Urothelium cell line (cell line): ENCODE data around the gene JAM2.
A peak's percentile ranks its signal among the peaks of the same experiment; 100 is the strongest.
"Not testable (repeated sequence)": the region's sequence is repeated elsewhere in the genome, so short reads cannot be mapped to it uniquely, and the experiment has no call there.

Experiments used
- DNase-seq: peaks from one replicate; pipeline ENCODE4 v3.0.0; 2011; ENCODE audit warnings: low spot score, mixed read lengths
- FAIRE-seq: peaks from 2 replicates; lab custom pipeline; 2011; peaks lifted over from hg19 to GRCh38; lab: Jason Lieb, UNC

The JAM2 gene

DNA sequence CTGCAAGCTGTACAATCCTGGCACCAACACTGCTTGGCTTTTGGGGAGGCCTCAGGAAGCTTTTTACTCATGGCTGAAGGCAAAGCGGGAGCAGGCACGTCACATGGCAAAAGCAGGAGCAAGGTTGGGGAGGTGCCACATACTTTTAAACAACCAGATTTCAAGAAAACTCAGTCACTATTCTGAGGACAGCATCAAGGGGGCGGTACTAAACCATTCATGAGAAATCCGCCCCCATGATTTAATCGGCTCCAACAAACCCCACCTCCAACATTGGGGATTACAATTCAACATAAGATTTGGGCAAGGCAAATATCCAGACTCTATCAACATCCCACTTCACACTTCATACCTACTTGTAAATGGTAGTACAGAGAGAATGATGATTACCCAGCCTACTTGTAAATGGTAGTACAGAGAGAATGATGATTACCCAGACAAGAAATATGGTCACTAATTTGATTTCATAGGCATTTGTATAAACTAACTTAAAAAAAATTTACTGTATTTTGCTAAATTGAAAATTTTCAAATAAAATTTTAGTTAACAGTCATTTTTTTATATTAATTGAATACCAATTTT is 70.7 kb downstream of the JAM2 start:
- no peak for DNase-seq
- no peak for FAIRE-seq

DNA sequence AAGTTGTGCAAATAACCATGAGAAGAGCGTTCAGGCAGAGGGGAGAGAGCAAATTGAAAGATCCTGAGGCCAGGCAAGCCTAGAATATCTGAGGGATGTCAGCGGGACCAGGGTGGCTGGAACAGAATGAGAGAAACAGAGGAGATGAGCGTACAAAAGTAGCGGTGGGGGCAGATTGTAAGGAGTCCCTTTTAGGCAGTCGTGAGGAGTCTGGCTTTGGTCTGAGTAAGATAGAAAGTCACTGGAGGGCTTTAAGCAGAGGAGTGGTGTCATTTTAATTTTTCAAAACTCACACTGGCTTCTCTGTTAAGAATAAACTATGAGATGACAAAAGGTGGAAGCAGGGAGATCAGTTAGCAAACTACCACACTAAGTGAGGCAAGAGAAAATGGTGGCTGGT is 71.5 kb downstream of the JAM2 start:
- FAIRE-seq (no peak), DNase-seq (no peak)

DNA sequence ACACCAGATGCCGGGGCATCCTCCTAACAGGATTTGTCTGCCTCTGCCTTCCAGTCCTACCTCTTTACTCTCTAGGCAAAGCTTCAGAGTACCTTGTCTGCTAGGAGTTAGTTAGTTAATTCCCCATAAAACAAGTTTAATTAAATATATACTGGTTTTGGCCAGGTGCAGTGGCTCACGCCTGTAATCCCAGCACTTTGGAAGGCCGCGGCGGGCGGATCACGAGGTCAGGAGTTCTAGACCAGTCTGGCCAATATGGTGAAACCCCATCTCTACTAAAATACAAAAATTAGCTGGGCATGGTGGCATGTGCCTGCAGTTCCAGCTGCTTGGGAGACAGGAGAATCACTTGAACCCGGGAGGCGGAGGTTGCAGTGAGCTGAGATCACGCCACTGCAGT is 75.0 kb downstream of the JAM2 start:
- FAIRE-seq: not testable (repeated sequence)

DNA sequence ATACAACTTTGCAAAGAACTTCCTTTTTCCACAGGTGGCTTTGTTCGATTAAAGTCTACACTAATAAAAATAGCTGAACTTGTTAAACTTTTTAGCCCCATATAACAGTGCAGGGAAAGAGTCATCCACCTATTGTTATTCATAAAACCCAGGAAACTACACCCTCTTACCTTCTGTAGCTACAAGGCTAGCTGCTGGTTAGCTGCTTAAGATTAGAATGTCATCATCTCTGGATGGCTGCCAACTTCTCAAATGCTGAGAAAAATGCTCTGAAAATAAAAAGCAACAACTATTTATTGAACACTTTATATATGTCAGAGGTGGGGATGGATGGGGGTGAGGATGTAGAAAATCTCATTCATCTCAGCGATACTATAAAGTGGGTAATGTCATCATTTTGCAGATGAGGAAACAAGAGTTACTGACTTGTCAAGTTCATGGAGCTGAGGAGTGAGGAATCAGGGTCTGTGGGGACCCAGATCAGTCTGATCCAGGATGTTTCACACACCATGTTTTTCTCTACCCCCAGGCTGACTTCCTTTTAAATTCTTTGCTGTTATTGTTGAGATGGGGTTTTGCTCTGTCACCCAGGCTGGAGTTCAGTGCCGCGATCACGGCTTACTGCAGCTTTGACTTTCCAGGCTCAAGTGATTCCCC is 78.6 kb downstream of the JAM2 start:
- DNase-seq (no peak), FAIRE-seq (no peak)

More for the DNA sequence above, 75.0 kb downstream of the JAM2 start:
- not testable (repeated sequence) for DNase-seq

DNA sequence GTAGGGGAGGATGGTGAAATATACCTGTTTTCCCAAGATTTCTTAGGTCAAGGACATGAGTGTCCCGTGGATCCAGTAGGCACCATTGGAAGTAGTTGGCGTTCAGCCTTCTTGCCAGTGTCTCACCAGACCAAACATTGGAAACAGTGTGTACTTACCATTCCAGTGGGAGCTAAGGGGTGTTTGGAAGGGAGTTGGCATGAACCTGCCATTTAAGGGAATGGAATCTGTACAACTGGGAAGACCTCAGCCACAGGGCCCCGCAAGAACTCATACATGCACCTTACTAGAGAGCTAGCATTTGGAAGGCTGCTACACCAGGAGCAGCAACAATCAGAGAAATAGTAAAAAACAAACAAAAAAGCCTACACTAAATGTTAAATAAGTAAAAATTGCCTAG is 82.9 kb downstream of the JAM2 start:
- FAIRE-seq (no peak), DNase-seq (no peak)

DNA sequence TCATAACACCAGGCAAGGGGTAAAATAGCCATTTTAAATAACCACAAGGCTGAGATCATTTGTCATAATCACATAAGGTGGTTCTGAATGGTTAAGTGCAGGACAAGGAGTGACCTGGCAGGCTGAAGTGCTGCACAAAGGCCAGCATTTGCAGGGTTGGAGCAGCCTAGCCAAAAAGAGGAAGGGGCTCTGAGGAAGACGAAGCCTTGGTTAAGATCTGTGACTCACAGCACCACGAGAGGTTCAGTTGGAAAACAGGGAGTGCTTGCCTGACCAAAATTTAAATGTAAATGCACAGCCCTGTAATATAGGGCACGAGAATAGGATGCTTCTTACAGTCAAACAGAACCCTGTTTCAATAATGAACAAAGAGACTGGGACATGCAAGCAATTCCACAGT is 83.6 kb downstream of the JAM2 start:
- DNase-seq (no peak), FAIRE-seq (no peak)

DNA sequence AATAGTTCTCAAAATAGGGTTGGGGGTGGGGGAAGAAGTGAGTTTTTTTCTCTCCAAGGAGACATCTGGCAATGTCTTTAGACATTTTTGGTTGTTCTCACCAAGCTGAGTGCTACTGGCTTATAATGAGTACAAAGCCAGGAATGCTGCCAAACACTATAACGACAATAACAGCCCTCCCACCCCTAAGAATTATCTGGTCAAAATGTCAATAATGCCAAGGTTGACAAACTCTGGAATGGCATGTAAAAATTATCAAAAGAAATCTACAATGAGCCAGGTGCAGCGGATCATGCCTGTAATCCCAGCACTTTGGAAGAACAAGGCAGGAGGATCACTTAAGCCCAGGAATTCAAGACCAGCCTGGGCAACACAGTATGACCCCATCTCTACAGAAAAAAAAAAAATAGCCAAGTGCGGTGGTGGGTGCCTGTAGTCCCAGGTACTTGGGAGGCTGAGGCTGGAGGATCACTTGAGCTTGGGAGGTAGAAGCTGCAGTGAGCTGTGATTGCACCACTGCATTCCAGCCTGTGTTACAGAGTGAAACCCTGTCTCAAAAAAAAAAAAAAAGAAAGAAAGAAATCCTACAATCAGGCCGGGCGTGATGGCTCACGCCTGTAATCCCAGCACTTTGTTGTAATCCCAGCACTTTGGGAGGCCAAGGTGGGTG is 93.2 kb downstream of the JAM2 start:
- no peak for DNase-seq
- FAIRE-seq: no peak

DNA sequence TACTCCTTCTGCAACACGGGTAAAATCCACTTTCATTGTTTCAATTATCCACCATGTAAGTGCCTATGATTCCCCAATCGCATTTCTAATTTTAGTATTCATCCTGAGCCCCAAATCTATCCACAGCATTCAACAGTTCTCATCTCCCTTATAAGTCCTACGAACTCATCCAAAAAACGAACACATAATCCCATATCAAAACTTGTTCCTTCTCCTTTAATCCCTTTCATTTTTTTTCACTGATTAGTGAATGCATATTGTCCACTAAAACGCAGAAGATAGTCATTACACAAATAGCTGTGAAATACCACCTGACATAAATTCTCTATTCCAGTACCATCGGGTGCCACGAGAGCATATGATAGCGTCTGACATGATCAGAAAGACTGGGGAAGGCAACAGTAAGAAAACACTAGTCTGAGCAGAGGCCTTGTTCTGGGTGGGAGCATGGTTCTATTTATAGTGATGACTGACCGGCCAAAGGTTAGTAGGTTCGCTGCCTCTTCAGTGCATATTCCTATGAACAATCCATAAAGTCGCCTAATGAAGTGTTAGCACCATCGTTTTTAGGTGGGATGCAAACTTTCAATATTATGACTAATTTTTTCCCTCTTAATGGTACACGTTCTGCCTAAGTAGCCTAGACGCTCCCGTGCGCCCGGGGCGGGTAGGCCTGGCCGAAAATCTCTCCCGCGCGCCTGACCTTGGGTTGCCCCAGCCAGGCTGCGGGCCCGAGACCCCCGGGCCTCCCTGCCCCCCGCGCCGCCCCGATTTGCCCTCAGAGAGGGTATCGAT is 95.0 kb downstream of the JAM2 start:
- FAIRE-seq: no peak
- no peak for DNase-seq

DNA sequence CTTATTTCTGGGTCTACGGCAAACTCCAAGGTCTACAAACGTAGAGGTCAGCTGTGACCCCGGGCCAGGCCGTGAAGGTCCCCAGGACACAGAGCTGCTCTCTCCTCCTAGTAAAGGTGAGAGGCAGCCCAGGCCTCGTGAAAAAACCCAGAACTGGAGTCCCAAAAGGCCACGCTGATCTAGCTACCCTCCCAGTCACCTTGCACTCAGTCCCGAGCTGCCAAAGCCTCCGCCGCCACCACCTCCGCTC is 95.5 kb downstream of the JAM2 start:
- DNase-seq (no peak), FAIRE-seq (no peak)

DNA sequence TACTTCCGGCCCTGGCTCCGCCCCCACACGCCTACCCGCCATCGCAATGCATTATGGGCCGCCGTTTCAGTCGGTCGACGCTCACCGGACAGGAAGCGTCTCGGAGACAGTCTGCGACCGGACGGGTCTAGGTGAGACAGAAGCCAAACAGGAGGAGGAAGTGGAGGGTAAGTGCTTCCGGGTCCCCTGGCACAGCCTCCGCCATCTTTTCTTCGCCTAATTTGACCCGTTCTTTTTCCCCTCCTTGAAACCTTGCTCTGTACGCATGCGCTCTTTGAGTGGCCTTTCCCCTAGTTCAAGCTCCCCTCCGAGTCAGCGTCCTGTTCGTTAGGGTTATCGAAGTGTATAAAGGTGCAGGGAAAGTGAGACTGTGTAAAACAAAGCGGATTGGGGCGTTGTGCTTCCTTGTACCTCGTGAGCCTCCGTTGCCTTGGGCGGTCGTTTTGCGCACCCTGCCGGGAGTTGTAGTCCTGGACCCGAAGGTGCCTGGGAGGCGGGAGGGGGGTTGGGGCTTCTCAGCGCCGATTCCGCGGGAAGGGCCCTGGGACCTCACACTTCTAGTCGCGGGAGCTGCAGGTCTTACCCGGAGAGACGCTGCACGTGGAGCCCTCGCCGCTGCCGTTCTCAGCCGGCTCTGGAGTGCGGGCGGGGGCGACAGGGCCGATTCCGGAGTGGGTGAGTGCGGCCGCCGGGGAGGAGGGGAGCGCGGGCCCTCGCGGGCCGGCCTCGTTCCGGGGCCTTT is 96.0 kb downstream of the JAM2 start, which contains the start of the genes ATP5PF and GABPA:
TSS of gene ATP5PF (minus strand) at position 1 of the 742 bp plus-strand sequence. CDS start 5,110 bp downstream, outside the sequence.
TSS of gene GABPA (plus strand) at position 69 of the 742 bp plus-strand sequence. CDS start 6,627 bp downstream, outside the sequence.
- peak; percentile 74 for FAIRE-seq
- peak; percentile 92 for DNase-seq

DNA sequence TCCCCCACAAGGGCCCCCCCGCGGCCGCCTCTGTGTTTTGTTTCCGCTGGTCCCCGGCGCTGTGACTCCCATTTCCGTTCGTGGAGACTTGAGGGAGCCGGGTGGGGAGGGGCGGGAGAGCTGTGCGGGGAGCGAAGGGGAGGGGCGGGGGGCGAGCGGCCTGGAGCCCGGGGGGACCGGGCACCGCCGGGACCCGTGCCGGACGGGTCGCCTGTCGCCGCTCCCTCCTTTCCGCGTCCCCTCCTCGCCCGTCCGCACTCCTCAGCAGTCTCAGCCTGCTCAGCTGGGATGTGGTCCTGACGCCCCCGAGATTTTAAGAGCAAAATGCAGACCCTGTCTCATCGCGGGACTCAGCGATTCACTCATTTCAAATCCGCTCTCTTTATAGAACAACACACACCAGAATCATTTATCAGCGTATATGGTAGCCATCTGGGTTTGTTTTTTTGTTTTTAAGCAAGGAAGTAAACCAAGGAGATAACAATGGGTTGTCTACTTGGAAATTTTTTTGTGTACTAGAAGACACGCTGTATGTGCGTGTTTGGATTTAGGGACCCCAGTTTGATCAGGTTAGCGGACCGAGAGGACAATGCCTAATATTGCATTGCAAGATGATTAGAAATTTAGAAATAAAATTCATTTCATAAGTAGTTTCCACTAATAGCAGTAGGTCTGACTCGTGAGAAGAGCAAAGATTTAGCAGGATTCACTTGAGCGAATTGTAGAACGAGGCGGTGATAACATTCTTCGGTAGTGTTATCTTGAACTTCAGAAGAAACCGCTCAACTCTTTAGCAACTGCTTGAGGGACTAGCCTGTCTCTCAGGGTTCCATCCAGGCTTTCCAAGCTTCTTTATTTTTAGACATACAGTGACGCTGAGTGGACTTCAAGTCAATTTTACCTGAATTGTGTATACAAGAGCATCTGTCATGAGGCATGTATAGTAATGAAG is 96.9 kb downstream of the JAM2 start:
- DNase-seq (peak; percentile 83), FAIRE-seq (no peak)

DNA sequence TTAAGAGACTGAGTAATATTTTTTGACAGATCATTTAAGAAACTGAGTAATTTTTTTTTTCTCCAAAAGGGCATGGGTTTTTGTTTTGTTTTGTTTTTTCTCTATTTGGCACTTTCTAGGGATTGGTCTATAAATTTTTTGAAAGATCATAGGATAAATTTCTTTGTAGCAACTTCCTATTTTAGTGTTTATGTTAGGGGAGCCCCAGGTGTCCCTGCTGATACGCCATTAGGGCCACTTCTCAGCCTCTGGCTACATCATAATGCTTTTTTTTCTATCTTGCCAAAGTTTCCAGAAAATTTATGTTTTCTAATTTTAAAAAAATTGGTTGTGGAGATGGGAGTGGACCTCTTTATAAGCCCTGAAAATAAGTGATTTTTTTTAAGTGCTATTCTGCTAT is 98.4 kb downstream of the JAM2 start:
- DNase-seq (no peak), FAIRE-seq (no peak)

DNA sequence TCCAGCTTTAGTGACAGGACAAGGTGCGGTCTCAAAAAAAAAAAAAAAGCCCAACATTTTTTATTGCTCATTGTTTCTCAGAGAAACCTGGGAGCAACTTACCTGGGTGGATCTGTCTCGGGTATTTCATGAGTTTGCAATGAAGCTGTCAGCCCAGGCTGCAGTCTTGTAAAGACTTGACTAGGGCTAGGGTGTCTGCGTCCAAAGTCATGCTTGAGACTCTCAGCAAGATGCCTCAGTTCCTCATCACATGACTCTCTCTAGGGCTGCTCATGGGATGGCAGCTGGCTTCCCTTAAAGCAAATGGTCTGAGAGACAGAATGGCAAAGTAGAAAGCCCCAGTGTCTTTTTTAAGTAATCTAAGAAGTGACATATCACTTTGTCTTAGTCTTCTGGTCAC is 103.8 kb downstream of the JAM2 start:
- FAIRE-seq (no peak), DNase-seq (no peak)

DNA sequence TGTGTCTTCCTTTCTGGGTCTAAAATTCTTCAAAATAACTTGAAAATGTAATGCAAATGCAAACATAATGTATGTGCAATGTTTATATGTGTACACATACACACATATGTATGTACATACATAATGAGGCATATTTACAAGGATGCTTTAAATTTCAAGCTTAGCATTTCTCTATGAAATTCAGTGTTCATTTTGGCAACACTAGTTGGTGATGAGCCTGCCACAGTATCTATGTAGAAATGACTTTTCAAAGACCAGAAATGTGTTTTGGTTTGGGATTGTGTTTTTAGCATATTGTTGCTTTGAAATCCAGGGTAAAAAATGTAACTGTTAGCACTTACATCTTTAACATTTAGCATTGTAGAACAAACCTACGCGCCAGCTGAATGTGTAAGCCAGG is 105.8 kb downstream of the JAM2 start:
- no peak for FAIRE-seq
- DNase-seq: no peak

DNA sequence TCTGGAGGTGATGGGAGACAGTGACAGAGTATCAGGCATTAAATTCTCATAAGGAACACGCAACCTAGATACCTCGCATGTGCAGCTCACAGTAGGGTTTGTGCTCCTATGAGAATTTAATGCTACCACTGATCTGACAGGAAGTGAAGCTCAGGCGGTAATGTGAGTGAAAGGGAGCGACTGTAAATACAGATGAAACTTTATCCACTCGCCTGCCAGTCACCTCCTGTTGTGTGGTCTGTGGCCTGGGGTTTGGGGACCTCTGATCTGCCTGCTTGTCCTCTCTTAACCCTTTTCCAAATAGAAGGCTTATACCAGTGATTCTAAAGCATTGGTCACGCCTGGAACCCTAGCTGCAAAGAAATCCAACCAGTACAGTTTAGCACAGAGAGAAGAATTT is 111.0 kb downstream of the JAM2 start:
- FAIRE-seq (no peak), DNase-seq (no peak)

DNA sequence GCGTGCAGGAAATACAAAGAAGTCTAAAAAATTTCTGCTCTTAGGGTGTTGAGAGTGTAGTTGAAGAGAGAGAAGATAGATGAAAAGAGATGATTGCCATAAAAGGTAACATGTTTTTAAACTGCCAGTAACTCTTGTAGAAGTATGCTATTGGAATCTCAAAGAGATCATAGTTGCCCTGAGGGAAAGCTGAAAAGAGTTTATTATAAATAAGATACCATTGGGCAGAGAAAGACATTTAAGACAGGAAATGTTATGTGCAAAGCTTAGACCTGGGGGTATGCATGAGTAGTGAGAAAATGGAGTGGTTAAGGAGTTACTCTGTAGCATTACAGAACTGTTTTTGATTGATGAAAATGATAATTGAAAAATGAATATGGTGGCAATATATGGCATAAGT is 113.4 kb downstream of the JAM2 start:
- DNase-seq (no peak), FAIRE-seq (no peak)

DNA sequence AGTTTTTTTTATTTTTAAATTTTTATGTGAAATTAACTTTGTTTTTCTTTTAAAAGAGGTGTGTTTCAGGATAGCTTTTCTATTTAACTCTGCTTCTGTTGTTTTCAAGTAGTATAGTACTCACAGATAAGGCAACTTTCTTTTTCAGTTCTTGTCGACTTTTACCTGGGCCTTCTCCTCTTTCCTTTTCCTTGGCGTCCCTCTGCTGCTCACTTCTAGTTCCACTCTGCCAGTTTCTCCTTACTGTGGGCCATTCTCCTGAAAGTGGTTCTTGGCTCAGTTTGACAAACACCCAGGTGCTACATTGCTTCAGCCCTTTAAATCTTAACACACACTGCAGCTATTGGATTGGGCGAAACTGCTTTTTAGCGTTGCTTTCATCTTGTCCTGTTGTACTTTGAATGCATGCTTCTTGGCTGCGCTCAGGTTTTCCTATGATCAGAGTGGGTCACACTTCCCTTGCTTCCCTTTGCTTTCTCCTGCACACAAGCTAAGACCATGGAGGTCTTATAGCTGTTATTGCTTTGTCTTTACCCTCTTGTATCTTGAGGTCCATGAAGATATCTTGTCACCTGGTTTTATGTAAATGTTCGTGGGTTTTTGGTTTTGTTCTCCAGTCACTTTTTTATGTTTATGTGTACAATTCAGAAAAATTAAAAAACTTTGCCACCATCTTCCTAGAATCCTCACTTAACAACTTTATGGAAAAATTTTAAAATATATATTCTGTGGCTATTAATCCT is 117.3 kb downstream of the JAM2 start:
- DNase-seq (no peak), FAIRE-seq (no peak)

DNA sequence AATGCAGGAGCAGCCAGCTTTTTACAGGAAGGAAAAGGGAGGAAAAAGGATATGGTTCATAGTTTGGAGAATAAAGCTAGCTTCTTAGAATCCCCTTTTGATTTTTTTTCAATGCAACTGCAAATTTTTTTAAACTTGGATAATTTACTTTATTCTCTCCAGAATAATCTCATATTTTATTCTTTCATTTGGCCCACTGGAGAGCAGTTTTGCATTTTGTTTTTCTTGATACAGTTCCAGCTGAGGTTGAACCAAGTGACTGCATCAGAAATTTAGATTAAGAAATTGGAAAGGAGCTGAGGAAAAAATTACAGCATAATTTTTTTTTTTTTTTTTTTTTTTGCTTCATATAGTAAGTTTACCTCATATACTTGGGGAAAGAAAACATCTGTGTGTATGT is 118.5 kb downstream of the JAM2 start:
- no peak for FAIRE-seq
- no peak for DNase-seq

DNA sequence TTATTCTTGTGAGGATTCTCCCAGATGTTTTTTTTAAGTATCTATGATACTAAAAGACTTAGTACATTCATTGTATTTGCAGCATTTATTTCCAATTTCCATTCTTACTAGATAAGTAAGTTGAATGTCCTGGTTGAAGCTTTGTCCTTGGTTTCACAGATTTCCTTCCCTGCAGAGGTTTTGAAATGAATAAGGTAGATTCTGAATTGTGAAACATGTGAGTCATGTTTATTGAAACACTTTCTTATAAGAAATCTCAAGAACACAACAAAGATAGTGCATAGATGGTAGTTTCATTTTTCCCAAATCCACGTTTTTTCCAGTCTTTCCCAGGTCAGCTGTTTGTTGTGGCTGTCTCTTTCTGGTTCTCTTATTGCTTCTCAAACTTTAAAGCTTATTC is 120.5 kb downstream of the JAM2 start:
- DNase-seq: no peak
- FAIRE-seq: no peak
